ENCODE measurements around the gene CPEB3.

DNA sequence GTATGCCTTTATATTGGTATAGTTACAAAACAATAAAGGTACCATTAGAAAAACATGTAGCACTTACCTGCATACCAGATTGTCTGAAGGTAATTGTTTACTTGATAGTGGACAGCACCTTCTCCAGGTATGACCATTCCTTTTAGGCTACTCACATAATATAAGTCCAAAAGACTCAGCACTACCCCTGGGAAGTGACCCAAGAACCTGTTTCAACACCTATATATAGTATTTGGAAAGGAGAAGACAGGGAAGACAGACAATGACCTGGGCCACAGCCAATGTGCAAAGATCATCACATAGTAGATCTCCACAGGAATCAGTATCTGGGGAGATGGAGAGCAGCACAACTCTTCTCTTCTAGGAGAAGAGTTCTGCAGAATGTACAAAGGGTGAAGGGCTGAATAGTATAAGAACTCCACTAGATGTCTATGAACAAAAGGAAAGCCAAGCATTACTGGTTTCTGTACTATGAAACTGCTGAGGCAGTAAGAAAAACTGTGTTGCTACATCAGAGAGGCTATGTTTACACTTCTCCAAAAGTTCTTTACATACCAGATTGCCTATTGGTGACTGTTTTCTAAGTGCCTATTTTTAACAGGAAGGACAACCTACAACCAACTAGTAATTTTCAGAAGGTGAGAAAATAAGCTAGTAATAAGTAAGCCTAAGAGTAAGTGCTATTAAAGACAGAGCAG is 208.1 kb downstream of the CPEB3 start:
- TF ChIP-seq, protein P1, sequence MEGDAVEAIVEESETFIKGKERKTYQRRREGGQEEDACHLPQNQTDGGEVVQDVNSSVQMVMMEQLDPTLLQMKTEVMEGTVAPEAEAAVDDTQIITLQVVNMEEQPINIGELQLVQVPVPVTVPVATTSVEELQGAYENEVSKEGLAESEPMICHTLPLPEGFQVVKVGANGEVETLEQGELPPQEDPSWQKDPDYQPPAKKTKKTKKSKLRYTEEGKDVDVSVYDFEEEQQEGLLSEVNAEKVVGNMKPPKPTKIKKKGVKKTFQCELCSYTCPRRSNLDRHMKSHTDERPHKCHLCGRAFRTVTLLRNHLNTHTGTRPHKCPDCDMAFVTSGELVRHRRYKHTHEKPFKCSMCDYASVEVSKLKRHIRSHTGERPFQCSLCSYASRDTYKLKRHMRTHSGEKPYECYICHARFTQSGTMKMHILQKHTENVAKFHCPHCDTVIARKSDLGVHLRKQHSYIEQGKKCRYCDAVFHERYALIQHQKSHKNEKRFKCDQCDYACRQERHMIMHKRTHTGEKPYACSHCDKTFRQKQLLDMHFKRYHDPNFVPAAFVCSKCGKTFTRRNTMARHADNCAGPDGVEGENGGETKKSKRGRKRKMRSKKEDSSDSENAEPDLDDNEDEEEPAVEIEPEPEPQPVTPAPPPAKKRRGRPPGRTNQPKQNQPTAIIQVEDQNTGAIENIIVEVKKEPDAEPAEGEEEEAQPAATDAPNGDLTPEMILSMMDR (IDR thresholded peaks at IDR 0.05; ENCODE audit: low read length), result no peak
- TF ChIP-seq EZH2 (IDR thresholded peaks at IDR 0.05; ENCODE audit: borderline replicate concordance, low read length), result no peak
